GM12891 (cell line): ENCODE results near the gene NDUFS5.
"Not testable (repeated sequence)": the region's sequence is repeated elsewhere in the genome, so short reads cannot be mapped to it uniquely, and the experiment has no call there.

ENCODE experiments used
- DNase-seq: peaks from one replicate; pipeline ENCODE4 v3.0.0; 2011; ENCODE audit warnings: low spot score; ENCODE audit not compliant: insufficient read length
- FAIRE-seq: peaks from 2 replicates; lab custom pipeline; 2011; peaks lifted over from hg19 to GRCh38; lab: Jason Lieb, UNC
- PAX5 ChIP-seq: IDR thresholded peaks from 2 replicates; pipeline ENCODE4 v1.6.1; 2011; ENCODE audit warnings: low read length, moderate library complexity, mild to moderate bottlenecking; ENCODE audit not compliant: insufficient read depth, severe bottlenecking
- POLR2A ChIP-seq: IDR thresholded peaks from 2 replicates; pipeline ENCODE4 v1.6.1; 2011; ENCODE audit warnings: low read depth, low read length, control low read depth
- POLR2AphosphoS5 ChIP-seq: IDR thresholded peaks from 2 replicates; pipeline ENCODE4 v1.6.1; 2011; ENCODE audit warnings: low read depth, low read length, control low read depth
- POU2F2 ChIP-seq: IDR thresholded peaks from 2 replicates; pipeline ENCODE4 v1.6.1; 2011; ENCODE audit warnings: low read depth, mild to moderate bottlenecking, control low read depth, low read length, moderate library complexity
- SPI1 ChIP-seq: IDR thresholded peaks from 2 replicates; pipeline ENCODE4 v1.6.1; 2011; ENCODE audit warnings: low read depth, low read length, control low read depth
- TAF1 ChIP-seq: IDR thresholded peaks from 2 replicates; pipeline ENCODE4 v1.6.1; 2011; ENCODE audit warnings: low read depth, low read length, control low read depth

NDUFS5 gene

DNA sequence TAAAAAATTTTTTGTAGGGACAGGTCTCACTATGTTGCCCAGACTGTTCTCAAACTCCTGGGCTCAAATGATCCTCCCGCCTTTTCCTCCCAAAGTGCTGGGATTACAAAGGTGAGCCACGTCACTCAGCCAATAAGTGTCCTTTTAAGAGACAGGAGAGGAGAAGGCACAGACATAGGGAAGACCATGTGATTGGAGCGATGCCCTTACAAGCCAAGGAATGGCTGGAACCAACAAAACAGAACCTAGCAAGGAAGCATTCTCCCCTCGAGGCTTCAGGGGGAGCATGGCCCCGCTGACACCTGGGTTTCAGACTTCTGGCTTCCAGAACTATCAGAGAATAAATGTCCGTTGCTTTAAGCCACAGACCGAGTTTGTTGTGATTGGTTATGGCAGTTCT is 37.0 kb downstream of the NDUFS5 start:
- FAIRE-seq (no peak), DNase-seq (no peak)
- TF ChIP-seq POLR2A: no peak
- TF ChIP-seq POLR2AphosphoS5: no peak
- TF ChIP-seq PAX5: no peak
- no peak for TF ChIP-seq TAF1
- no peak for TF ChIP-seq SPI1
- TF ChIP-seq POU2F2: no peak

DNA sequence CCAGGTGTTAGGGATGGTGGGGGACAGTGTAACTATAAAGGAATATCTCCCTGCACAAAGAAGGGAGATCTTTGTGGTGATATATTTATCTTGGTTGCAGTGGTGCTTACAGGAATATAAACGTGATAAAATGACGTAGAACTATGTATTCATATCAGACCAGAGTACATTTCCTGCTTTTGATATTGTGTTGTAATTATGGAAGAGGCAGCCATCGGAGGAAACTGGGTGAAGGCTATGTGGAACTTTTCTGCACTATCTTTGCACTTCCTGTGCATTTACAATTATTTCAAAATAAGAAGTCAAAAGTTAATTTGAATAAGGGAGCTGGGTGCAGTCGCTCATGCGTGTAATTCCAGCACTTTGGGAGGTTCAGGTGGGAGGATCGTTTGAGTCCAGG is 37.6 kb downstream of the NDUFS5 start:
- DNase-seq: no peak
- TF ChIP-seq SPI1: no peak
- TF ChIP-seq TAF1: no peak
- no peak for TF ChIP-seq POU2F2
- TF ChIP-seq PAX5: no peak
- TF ChIP-seq POLR2A: no peak
- no peak for TF ChIP-seq POLR2AphosphoS5
- FAIRE-seq: peak; percentile 71

DNA sequence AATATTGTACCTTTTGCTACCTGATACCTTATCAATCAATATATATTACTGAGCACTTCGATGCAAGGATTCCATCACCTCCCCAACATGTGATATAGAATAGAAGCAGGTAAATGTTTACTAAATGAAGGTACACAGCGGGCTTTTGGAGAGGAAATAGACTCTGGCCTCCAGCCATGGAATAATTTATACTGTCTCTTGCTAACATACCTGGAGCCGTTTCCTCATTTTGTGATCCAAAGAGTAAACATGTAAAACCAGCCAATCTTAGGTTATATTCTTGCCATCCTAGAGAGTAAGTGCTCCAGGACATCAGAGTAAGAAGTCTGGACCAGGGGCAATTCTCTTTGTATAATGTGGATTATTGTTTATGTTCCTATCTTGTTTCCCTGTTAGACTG is 39.4 kb downstream of the NDUFS5 start:
- TF ChIP-seq PAX5: no peak
- TF ChIP-seq TAF1: no peak
- TF ChIP-seq POLR2A: no peak
- no peak for TF ChIP-seq POU2F2
- no peak for TF ChIP-seq POLR2AphosphoS5
- no peak for TF ChIP-seq SPI1
- no peak for FAIRE-seq
- DNase-seq: no peak

DNA sequence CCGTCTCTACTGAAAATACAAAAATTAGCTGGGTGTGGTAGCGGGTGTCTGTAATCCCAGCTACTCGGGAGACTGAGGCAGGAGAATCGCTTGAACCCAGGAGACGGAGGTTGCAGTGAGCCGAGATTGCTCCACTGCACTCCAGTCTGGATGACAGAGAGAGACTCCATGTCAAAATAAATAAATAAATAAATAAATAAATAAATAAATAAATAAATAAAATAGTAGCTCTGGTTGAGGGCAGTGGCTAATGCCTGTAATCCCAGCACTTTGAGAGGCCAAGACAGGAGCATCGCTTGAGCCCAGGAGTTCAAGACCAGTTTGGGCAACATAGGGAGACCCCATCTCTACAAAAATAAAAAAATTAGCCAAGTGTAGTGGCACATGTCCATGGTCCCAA is 42.1 kb downstream of the NDUFS5 start:
- DNase-seq, FAIRE-seq: not testable (repeated sequence)

DNA sequence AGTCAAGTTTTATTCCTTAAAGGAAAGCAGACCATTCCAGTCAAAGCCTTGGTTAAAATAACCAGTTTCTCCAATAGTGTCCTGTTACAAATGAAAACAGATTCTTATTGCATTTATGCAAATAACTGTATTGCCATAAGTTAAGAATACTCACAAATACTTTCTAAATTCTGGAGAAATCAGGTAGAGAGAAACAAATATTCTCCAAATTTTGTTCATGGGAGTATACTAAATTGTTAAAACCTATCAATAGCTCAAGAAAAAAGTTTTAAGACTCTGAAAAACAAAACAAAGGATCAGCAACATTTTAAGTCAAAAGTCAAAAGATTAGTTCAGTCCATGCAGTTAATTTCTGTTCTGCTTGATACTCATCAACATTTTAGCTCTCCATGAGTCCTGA is 45.4 kb downstream of the NDUFS5 start:
- DNase-seq, FAIRE-seq: not testable (repeated sequence)

DNA sequence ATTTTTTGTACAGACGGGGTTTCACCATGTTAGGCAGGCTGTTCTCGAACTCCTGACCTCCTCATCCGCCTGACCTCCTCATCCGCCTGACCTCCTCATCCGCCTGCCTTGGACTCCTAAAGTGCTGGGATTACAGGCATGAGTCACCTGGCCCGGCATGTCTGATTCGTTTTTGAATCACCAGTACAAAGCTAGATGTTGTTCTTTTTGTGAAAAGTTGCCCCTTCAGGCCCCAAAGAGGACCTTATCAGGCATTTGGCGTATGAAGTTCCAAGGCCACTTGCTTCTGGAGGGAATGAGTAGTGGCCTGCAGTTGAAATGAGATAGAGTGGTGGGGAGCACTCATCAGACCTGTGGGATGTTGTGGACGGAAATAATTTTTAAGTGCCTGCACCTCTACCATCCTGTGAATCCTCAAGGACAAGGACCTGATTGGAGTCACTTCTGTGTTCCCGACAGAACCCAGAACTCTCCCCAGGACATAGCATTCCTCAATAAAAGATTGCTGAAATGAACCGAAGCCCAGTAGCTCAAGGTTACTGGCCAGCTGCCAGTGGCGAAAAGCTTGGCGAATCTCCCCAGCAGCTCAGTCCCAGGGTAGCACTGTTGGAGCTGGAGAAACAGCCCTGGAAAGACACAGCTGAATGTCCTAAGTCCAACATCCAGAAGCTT is 50.1 kb downstream of the NDUFS5 start:
- FAIRE-seq: no peak
- no peak for DNase-seq
- TF ChIP-seq TAF1: no peak
- no peak for TF ChIP-seq POU2F2
- TF ChIP-seq POLR2A: no peak
- TF ChIP-seq POLR2AphosphoS5: no peak
- no peak for TF ChIP-seq SPI1
- TF ChIP-seq PAX5: no peak

DNA sequence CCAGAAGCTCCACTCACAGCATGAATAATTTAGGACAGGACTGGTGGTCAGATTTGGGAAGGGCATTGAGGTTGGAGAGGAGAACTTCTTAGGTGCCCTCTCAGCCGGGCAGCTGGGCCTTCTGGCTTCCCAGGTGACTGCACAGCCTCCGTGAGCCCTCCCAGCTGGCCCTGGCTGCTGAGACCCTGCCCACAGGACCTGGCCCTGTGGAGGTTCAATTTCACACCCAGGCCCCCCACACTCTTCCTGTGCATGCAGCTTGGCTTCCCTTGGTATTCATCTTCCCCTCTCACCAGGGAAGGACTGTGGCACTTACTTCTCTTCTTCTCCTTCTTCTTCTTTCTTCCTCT is 50.6 kb downstream of the NDUFS5 start:
- FAIRE-seq (no peak), DNase-seq (no peak)
- TF ChIP-seq POU2F2: no peak
- TF ChIP-seq POLR2A: no peak
- no peak for TF ChIP-seq TAF1
- no peak for TF ChIP-seq PAX5
- no peak for TF ChIP-seq POLR2AphosphoS5
- TF ChIP-seq SPI1: no peak

DNA sequence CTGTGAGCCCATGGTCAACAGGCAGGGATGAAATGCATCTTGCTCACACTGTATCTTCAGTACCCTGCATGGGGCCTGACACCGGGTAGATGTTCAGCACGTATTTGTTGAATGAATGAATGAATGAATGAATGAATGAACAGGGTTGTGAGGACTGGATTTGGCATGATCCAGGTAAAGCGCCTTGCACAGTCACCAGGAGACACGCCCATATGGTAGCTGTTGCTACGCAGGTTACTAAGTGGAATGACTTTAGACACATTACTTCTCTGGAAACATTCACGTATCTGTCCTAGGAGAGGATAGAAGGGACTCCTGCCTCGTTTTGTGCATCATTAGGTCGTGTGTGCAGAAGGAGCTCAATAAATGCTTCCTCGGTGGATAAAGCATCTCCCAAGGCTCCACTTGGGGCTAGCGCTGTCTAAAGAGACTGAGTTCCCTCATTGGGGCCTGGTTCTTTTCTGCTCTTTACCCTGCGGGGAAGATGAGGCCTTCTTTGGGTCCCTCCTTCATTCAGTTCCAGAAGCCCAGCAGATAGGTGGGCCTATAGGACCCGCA is 54.2 kb downstream of the NDUFS5 start:
- DNase-seq (no peak), FAIRE-seq (no peak)
- no peak for TF ChIP-seq POLR2AphosphoS5
- TF ChIP-seq TAF1: no peak
- TF ChIP-seq POLR2A: no peak
- no peak for TF ChIP-seq POU2F2
- no peak for TF ChIP-seq SPI1
- TF ChIP-seq PAX5: no peak

DNA sequence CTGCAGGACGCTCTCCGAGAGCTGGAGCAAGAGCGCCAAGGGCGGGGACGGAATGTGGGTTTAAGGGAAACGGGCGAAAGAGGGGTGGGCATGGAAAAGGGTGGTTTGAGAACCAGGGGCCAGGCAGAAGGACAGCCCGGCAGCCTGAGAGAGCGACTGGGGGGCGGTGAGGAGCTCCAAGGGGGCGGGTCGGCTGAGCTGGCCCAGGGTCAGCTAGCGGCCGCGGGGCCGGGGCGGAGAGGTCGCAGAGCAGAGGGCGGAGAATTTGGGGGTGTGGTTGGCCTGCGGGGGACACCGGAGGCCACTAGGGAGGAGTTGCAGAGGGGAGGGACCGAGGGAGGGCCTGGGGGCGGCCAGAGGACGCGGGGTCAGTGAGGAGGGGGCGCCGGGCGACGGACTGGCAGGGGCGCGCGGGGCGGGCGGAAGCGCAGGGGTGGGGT is 54.7 kb downstream of the NDUFS5 start:
- TF ChIP-seq POLR2A (no peak), SPI1 (no peak), PAX5 (no peak), TAF1 (no peak), POLR2AphosphoS5 (no peak), POU2F2 (no peak)
- no peak for FAIRE-seq
- no peak for DNase-seq
